NCI-H1436 (cell line): ENCODE data around the gene ASCC1.
"Not testable (repeated sequence)": the region's sequence is repeated elsewhere in the genome, so short reads cannot be mapped to it uniquely, and the experiment has no call there.

Source experiments
- DNase-seq: peaks from one replicate; lab custom pipeline; 2025; lab: John Stamatoyannopoulos, UW

ASCC1 gene

GRCh38 chr10:72170263-72170662 is 45.8 kb downstream of the ASCC1 start:
- DNase-seq = no peak

DNA sequence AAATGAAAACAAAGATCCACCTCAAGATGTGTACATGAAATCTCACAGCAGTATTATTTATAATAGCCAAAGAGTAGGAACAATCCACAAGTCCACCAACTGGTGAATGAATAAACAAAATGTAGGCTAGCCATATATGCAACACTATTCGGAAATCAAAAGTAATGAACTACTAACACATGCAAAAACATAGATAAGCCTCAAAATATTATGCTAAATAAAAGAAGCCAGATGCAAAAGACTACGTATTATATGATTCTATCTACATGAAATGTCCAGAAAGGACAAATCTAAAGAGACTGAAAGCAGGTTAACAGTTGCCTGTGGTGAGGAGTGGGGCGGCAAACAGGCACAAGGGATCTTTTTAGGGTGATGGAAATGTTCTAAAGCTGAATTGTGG is 49.0 kb downstream of the ASCC1 start:
- DNase-seq = no peak

- no peak for DNase-seq
Observed at GRCh38 chr10:72164617-72165016, 51.5 kb downstream of the ASCC1 start.

GRCh38 chr10:72162978-72163377 is 53.1 kb downstream of the ASCC1 start:
- no peak for DNase-seq

DNA sequence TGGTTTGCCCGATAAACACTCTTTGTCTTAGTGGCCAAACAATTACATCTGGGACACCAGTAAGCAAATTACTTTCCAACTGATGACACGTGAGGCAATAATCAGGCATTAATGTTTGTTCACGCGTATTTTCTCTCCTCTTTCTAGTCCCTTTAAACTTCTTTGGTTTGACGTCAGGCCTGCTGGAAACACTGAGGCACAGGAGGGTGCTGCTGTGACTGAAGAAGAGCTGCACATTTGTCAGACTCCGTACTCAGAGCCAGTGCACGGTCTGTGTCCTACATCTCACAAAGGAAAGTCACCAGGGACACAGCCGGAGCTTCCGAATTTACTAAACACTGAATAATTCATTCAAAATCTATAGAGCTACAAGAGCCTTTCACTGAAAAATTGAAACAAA is 57.9 kb downstream of the ASCC1 start:
- no peak for DNase-seq

GRCh38 chr10:72156223-72156622 is 59.9 kb downstream of the ASCC1 start:
- DNase-seq = no peak

DNA sequence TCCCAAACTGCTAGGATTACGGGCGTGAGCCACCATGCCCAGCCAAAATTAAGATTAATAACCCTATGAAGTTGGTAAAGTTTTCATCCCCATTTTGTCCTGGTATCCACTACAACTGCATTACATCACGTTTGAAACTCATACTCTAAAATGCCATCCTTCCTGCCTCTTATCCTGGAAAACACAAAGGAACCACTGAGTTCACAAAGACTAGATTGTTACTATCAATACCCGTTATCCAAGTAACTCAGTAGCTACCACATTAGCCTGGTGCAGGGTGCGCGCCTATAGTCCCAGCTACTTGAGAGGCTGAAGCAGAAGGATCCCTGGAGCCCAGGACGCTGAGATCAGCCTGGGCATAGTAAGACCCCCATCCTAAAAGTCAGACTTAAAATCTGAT is 63.8 kb downstream of the ASCC1 start:
- DNase-seq = no peak

GRCh38 chr10:72150746-72151478 is 65.2 kb downstream of the ASCC1 start:
- not testable (repeated sequence) for DNase-seq

GRCh38 chr10:72147324-72147584 is 68.8 kb downstream of the ASCC1 start:
- not testable (repeated sequence) for DNase-seq

DNA sequence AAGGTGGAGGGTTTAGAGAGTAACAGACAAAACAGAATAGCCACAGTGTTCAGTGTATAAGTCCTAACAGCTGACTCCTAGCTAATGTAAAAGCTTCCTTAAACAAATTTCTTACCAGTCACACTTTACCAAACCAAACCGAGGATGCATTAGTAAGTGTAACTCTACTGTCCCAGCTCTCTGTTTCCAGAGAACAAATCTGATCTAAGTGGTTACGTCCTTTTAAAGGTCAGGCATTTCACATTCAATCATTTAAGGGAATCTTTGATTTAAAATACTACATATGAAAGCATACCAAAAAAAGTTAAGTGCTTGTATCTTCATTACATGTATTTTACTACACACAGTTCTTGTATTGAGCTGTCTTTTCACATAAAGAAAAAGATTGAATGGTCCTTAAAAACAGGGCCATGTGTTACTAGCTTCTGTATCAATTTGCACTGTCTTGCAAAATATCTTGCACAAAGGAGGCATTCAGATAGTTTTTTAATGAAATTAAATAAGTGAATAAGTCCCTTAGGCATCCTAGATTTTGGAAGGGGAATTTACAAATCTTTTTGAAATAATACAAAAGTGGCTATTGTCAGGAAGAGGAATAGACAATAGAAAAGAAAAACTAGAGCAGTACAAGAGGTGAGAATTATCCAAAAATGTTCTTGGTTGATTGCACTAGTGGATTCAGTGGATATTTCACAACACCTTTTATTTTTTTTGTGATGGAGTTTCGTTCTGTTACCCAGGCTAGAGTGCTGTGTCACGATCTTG is 69.3 kb downstream of the ASCC1 start:
- no peak for DNase-seq

DNA sequence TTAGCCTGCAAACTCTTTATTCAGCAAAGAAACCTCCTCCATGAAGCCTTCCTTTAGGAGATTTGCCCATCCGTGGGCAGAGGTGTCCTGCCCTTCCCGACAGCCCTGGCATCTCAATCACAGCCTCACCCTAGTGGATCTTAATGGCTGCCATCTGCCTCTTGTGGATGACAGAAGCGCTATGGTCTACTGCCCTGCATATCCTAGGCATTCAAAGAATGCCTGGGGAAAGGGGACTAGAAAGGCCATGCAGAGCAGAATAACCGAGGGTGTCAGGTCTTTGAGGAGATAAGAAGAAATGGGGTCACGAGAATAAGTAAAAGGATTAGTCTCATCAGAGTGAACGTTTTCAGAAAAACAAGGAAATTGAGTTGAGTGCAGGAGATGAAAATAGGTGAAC is 70.0 kb downstream of the ASCC1 start:
- DNase-seq = no peak

- DNase-seq = no peak
Observed at GRCh38 chr10:72145657-72146056, 70.4 kb downstream of the ASCC1 start.

- no peak for DNase-seq
Observed at GRCh38 chr10:72140850-72141249, 75.2 kb downstream of the ASCC1 start.

DNA sequence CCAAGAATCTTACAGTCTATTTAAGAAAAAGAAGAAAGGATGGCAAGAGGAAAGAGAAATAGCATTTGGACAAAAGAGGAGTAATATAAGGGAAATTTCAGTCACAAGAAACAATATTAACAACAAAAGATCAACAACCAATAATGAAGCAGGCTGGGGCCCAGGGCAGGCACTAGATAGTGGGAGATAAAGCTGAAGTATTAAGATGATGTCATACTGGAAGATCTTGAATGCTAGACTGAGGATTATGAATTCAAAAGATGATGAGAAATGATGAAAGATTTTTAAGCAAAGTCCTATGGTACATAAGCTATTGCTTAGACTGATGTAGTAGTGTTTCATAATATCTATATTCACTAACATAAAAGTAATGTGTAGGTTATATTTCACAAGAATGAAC is 75.9 kb downstream of the ASCC1 start:
- DNase-seq = no peak

- DNase-seq = no peak
Observed at GRCh38 chr10:72137583-72137982, 78.5 kb downstream of the ASCC1 start.

DNA sequence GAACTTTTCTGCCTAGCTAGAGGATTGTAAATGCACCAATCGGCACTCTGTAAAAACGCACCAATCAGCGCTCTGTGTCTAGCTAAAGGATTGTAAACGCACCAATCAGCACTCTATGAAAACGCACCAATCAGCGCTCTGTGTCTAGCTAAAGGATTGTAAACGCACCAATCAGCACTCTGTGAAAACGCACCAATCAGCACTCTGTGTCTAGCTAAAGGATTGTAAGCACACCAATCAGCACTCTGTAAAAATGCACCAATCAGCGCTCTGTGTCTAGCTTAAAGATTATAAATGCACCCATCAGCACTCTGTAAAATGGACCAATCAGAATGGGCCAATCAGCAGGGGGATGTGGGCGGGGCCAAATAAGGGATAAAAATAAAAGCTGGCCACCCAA is 79.9 kb downstream of the ASCC1 start:
- DNase-seq = not testable (repeated sequence)

GRCh38 chr10:72134785-72135767 is 81.0 kb downstream of the ASCC1 start:
- DNase-seq = no peak

GRCh38 chr10:72133517-72133916 is 82.6 kb downstream of the ASCC1 start:
- DNase-seq = no peak

- no peak for DNase-seq
Observed at GRCh38 chr10:72132854-72133253, 83.2 kb downstream of the ASCC1 start.

- no peak for DNase-seq
Observed at GRCh38 chr10:72127571-72127970, 88.5 kb downstream of the ASCC1 start.

GRCh38 chr10:72126872-72127232 is 89.2 kb downstream of the ASCC1 start:
- DNase-seq = no peak

DNA sequence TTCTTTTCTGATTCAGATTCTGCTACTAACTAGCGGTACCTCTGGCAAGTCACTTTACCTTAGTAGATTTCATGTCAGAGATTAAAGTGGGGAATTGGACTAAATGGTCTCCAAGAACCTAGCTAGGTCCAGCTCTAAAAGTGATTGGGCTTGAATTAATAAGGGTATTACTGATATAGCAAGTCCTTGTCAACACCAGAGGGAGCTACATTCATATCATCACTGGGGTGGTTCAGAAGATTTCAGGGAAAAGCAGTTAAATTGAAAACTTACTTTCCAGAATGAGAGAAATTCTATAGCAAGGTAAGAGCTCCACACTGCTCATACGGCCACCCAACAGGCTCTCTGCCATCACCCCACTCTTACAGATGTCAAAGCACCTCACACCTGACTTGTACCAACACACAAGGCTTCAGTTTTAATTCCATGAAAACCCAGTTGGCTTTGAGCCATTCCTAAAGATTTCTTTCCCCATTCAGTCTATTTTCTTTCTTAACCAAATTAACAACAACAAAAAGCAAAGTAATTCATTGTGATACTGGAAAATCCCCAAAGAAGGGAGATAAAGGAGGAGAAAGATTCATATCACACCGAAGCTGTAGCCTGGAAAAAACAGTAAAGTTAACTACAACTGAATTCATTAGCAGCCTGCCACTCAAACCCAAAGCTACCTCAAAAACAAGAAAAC is 89.7 kb downstream of the ASCC1 start:
- no peak for DNase-seq
